NCI-H446 (cell line): Measurements from ENCODE around the gene CDK5.
"Not testable (repeated sequence)": the region's sequence is repeated elsewhere in the genome, so short reads cannot be mapped to it uniquely, and the experiment has no call there.

Source experiments
- DNase-seq, 2 experiments: peaks; one replicate each; lab custom pipeline; 2025; lab: John Stamatoyannopoulos, UW

CDK5 gene

DNA sequence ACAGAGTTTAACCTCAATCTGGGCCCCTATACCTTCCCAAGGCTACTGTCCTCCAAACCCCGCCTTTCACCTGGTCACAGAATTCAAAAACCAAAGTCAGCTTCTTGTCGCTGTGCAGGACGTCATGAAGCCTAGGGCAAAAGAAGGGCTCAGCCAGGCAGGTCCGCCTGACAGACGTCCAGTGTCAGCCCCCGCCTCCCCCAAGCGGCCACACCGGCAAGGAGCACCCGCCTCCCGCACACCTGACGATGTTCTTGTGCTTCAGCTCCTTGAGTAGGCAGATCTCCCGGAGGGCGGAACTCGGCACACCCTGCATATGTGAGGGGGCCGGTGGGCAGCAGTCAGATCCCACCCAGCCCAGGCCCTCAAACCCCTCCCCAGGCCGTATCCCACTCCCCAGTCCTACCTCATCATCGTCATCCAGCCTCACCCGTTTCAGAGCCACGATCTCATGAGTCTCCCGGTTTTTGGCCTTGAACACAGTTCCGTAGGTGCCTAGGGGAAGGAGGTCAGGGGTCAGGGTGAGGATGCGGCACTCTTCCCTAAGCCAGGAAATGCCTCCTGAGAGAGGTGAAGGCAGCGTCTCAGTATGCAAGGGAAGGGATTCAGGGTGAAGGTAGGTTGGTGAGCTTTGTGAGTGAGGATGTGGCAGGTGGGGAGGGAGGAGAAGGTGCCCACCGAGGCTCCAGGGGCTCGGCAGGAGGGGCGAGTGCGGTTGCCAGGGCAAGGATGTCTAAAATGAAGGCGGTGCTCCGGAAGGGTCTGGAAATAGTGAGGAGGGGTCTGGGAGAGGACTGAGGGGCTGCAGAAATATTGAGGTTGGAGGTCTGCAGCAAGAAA is 811 bp downstream of the CDK5 start:
- DNase-seq = no peak

DNA sequence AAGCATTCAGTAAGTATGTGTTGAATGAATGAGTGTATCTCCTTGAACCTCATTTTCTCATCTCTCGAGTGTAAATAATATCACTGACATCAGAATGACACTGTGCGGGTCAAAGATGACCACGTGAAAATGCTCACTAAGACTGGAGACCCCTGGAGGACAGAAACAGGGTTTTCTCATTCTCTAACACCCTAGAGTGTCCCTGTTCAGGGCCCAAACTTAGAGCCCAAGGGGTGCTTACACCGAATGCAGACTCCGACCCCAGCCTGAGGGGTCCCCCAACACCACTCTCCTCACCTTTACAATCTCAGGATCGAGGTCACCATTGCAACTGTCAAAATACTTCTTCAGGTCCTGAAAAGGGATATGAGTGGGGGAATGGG is 1.4 kb downstream of the CDK5 start:
- no peak for DNase-seq

DNA sequence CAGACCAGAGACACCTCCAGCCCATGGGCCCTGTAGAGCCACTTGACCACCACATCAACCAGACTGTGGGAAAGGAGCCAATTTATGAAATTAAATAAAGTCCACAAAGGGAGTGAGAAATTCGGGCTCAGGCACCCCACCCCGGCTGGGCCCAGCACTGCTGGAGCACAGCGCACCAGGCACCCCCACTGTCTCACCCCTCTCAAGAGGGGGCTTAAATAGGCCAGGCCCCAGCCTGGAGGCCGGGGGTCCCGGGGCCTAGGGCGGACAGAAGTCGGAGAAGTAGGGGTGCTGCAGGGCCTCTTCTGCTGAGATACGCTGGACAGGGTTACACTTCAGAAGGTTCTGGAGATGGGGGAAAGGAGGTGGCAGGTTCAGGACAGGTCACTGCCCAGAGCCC is 3.9 kb downstream of the CDK5 start:
- no peak for DNase-seq

DNA sequence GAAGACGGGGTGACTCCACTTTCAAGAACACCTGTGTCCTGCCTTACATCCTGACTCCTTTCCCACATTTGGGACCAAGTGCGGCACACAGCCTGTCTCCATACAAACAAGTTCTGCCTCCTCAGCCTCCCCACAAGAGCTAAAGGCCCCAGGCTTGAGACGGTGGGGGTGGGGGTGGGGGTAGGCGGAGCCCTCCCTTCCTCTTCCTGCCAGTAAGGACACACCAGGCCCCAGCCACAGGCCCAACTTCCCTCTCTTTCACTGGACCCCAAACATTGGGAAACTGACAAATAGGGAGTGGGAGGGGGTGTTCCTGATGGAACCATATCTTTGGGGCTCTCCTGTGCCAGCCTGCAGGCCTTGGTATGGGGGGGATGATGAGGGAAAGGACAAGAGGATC is 4.6 kb downstream of the CDK5 start:
- DNase-seq = no peak

DNA sequence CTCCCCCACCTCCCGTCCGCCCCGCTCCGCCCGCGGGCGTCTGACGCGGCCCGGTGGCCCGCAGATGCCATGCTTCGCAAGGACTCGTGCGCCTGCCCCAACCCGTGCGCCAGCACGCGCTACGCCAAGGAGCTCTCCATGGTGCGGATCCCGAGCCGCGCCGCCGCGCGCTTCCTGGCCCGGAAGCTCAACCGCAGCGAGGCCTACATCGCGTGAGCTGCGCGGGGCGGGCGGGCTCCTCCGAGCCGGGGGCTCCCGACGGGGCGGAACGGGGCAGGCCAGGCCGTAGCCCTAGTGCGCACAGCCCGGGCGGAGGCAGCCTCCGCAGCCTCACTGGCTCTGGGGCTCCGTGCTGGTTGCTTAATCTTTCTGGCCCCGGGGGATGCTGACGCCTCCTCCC is 6.6 kb downstream of the CDK5 start:
- DNase-seq = no peak

DNA sequence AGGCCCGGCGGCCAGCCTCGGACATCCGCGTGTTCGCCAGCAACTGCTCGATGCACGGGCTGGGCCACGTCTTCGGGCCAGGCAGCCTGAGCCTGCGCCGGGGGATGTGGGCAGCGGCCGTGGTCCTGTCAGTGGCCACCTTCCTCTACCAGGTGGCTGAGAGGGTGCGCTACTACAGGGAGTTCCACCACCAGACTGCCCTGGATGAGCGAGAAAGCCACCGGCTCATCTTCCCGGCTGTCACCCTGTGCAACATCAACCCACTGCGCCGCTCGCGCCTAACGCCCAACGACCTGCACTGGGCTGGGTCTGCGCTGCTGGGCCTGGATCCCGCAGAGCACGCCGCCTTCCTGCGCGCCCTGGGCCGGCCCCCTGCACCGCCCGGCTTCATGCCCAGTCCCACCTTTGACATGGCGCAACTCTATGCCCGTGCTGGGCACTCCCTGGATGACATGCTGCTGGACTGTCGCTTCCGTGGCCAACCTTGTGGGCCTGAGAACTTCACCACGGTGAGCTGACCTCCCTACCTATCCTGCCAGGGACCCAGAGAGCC is 8.7 kb downstream of the CDK5 start:
- DNase-seq = no peak

DNA sequence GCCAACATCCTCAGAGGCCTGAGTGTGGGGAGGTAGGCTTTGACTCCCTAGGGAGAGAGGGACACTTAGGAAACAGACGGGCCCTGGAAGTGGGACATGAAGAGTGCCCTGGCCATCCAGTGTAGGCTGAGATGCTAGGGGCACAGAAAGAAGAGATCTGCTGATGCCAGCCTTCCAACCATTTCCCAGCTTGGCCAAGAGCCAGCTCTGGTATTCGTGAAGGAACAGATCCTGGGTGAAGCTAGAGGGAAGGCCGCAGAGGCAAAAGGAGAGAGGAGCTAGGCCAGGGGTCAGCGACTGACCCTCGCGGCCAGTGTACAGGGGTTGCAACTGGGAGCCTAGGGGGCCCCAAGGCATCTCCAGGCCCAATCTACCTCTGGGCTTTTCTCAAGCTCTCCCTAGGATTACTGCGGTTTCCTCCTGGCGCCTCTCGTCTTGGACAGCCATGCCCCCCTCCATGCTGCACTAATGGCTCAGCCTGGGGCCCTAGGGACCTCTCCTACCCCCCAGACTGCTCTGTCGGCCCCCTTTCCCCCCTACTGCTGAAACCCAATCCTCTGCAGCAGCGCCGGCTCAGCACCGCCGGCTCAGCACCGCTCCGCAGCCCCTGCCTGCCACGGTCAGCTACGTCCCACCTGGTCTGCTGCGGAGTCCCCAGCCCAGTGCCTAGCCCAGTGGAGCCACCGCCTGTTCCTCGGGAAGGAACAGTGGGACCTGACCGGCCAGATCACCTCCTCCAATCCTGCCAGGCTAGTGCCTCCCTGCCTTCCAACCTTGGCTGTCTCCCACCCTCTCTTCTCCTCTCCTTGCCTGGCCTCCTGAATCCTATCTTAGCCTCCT is 9.5 kb downstream of the CDK5 start, which contains the start of gene ASIC3:
TSS of gene ASIC3 (plus strand) at position 556 of the 840 bp plus-strand sequence. CDS start 355 bp downstream, outside the sequence.
- no peak for DNase-seq

DNA sequence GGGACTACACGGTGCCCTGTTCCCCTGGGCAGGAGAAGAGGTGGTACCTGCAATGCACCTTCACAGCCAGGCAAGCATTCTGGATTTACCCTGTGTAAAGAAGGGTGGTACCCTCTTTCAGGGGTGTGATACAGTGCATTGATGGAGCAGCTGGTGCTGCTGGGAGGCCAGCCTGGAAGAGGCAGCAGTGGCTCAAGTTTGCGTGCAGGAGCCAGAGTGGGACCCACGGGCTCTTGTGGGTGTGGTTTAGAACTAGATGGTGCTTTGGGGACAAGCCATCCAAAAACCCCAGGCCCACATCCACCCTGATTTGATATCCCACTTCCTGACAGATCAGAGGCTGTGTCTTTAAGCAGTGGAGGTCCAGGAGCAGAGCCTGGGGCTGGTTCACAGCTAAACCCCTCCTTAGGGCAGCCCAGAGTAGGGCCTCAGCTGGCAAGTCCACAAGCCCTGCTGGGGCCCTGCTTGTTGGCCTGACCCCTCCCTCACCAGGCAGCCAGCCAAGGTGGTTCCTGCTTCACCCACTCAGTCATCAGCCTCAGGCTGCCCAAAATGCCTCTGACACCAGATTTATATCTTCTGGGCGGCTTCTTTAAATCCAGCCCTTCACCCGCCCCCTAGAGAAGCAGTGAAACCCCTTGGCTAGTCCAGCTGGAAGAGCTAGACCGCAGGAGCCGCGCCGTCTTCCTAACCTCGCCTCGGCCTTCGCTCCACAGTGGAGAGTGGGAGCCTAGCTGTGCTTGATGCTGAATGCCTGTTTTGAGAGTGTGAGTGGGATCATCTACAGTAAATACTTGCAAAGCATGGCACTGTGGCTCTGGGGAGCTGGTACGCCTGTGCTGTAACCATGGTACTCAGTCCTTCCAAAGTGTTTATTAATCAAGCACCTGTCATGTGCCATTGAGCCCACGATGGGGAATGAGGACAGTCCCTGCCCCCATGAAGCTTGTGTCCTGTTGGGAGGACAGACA is 10.8 kb downstream of the CDK5 start:
- DNase-seq = peak; percentile 35 to 49

DNA sequence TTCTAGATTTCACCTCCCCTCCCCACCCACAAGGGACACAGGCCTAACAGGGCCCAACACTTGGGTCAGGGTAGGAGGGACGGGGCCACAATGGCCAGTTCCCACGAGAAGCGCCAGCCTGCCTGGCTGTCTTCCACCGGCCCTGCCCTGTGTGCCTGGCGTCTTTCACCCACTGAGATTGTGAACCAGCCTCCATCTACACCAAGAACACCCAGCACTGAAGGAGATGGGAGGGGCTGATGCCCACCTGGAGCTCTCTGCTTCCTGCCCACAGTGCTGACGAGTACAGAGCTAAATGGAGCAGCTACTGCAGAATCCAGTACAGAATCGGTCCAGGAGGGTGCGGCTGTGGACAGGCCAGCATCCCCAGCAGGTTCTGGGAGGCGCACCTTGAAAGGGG is 11.7 kb downstream of the CDK5 start:
- DNase-seq = no peak

DNA sequence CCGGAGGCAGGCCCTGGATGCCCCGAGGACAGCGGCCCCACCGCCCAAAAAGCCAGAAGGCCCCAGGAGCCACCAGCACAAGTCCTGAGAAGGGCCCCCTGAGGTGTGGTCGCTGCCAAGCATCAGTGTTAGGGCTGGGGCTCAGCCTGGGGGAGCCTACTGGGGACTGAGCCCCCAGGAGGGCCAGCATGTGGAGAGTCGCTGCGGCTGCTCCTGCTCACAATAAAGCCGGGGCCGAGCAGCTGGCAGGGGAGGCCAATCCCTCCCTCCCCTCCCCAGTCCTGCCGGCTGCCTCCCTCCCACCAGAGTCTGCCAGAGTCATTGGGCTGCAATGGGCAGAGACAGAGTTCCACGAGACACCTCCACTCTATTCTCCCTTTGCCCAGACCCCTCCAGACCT is 12.4 kb downstream of the CDK5 start:
- no peak for DNase-seq

DNA sequence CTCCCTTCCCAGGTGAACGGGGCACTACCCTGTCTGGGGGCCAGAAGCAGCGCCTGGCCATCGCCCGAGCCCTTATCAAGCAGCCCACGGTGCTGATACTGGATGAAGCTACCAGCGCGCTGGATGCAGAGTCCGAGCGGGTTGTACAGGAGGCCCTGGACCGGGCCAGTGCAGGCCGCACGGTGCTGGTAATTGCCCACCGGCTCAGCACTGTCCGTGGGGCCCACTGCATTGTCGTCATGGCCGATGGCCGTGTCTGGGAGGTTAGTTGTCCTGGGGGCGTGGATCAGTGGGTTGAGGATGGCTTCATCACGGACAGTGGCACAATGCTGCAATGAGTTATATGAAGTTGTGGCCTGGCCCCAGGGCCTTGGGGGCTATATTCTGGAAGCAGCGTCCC is 13.7 kb downstream of the CDK5 start:
- no peak for DNase-seq

DNA sequence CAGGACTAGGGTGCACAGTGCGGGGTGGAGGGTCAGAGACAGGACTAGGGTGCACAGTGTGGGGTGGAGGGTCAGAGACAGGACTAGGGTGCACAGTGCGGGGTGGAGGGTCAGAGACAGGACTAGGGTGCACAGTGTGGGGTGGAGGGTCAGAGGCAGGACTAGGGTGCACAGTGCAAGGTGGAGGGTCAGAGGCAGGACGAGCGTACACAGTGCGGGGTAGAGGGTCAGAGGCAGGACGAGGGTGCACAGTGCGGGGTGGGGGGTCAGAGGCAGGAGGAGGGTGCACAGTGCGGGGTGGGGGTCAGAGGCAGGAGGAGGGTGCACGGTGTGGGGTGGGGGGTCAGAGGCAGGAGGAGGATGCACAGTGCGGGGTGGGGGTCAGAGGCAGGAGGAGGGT is 14.2 kb downstream of the CDK5 start:
- DNase-seq = not testable (repeated sequence)

DNA sequence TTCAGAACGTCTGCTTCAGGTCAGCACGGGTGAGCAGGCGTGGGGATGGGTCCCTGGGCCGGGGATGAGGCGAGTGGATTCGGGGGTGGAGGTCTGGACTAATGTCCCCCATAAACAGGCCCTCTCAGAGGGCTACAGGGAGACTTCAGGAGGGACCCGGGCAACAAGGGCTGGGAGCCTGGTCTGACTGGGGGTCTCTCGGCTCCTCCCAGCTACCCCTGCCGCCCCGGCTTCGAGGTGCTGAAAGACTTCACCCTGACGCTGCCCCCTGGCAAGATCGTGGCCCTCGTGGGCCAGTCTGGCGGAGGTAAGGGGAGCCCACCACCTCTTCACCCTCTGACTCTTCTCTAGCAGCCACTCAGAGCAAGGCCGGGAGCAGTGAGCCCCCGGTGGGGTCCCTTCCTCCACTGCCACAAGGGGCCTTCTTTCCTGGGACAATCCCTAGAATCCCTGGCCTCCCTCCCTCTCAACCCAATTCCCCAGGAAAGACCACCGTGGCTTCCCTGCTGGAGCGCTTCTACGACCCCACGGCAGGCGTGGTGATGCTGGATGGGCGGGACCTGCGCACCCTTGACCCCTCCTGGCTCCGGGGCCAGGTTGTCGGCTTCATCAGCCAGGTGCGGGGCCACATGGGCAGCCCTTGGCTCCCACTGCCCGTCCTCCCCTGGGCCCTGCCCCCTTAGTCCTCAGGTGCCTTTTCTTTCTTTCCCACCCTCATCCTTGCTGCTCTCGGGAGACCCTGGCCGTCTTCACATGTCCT is 16.9 kb downstream of the CDK5 start:
- DNase-seq = no peak

DNA sequence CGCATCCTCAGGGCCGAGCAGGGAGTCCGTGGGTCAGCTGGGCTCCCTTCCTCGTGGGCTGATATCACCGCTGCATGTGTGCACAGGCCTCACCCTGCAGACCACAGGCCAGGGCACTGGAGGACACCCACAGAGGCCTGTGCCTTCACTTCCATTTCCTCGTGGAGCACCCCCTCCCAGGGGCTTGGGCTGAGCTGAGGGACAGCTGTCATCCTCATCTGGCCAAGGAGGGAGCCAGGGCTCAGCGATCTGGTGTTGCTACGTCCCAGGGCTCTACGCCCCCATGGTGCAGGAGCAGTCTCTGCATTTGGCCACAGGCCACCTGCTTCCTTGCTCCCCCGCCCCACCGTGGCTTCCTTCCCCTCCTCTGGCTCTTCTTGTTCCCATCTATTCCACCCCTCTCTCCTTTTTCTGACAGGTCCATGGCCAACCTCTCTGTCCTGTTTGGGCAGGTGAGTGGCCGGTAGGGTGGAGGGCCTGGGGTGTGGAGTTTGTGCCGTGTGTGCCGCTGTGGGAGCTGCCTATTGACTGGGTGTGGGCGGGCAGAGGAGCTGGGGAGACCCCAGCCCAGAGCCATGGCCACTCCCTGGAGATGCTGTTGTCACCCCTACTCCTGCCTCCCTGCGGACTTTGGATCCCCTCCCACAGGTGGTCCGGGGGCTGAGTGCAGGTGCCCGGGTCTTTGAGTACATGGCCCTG is 17.7 kb downstream of the CDK5 start:
- no peak for DNase-seq

DNA sequence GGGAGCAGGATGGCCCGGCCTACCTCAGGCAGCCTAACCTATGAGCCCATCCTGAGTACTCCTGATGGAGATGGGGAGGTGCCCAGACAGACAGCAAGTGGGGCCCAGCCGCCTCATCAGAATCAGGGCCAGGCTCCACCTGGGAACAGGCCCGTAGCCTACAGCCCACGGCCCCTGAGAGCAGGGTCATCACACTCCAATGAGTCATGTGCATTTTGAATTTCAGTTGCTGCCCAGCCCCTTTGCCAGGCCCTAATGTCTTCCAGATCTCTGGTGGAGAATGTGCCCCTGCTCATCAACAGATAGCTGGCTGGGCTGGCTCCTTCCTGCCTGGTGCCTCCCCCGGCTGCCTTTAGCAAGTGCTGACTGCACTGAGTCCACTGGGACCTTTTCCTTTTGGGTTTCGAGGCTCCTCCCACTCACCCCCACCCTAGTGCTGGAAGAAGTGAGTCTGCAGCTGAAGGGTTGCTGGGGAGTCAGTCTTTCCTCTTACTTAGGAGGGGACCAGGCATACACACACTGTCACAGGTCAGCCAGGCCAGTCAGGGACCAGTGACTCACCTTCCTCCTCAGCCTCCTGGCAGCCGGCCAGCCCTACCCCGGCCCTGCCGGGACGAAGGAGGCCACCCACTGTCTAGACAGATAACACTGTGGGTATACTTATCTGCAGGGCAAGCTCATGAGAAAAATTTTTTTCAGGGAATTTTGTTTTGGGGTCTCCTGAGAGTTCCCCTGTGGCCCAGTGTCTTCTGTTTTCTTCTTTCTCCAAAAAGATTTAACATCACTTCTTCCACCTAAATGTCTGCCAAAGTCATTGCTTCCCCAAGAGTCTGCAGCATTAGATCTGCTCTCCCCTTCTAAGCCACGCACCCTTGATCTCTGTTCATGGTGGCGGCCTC is 18.5 kb downstream of the CDK5 start:
- no peak for DNase-seq

DNA sequence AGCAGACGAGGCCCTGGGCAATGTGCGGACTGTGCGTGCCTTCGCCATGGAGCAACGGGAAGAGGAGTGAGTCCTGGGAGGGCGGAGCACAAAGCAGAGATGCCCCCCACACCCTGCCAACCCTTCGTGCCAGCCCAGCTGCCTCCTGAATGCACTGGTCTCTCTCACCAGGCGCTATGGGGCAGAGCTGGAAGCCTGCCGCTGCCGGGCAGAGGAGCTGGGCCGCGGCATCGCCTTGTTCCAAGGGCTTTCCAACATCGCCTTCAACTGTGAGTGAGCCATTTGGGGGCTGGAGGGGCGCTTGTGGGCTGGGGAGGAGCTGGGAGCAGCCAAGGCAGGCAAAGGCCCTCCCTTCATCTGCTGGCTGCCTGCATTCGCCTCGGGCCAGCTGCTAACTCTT is 21.8 kb downstream of the CDK5 start:
- no peak for DNase-seq

DNA sequence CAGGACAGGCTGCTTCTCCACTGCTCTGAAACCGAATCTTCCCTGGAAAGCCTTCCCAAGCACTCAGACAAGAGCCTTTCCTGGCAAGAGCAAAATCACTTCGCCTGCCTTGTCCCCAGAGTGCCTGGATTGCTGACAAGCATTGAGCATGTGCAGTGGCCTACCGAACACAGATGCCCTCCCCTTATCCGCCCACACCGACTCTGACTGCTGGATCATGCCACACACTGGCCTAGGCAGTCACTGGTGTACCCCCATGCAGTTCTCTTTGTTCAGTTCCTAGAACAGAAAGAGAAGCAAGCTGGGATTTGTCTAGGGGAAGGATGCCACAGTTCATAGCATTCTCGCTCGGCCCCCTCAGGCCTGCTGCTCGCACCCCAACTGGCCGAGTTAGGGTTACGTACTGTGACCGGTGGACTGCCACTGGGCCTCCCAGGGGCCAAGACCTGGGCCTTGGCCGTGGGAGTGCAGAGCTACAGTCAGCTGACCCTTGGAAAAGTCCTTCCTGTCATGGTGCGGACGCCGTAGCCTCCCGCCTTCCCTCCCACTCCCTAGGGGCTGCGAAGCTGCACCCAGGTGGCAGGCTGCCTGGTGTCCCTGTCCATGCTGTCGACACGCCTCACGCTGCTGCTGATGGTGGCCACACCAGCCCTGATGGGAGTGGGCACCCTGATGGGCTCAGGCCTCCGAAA is 22.5 kb downstream of the CDK5 start:
- DNase-seq = no peak

DNA sequence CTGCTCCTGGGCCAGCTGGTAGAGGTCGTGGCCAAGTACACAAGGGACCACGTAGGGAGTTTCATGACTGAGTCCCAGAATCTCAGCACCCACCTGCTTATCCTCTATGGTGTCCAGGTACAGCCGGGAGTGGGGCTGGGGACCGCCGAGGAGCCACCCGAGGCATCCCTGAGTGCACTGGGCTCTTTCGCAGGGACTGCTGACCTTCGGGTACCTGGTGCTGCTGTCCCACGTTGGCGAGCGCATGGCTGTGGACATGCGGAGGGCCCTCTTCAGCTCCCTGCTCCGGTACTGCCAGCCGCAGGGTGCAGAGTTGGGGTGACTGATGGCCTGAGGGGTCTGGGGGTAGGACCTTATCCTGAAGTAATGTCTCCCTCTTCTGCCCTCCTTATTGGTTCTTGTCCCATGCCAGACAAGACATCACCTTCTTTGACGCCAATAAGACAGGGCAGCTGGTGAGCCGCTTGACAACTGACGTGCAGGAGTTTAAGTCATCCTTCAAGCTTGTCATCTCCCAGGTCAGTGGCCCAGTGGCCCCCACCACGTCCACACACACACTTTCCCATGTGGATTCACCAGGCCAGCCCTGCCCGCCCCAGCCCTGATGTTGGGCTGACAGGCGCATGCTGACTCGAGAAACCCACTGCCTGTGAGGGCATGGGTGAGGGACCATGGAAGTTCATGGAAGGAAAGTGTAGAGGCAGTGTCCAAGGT is 23.2 kb downstream of the CDK5 start:
- DNase-seq = no peak
